SK-N-SH (cell line): Measurements from ENCODE around the gene ACAD11. TPM values are rescaled to one million over a fixed set of nuclear protein-coding genes. Genes with fewer than 3 reads are reported as not detected.

Experiments
- CTCF ChIA-PET: fragments of 300-600, 350-600 bp; formaldehyde crosslinking; extraction: SDS; loops from one replicate; lab custom pipeline; 2021; lab: Yijun Ruan, JAX
- POLR2A ChIA-PET: fragments of 350-600 bp; sonication (Branson Sonifier 250); formaldehyde crosslinking; extraction: SDS; loops from one replicate; lab custom pipeline; 2020; ENCODE audit warnings: antibody characterized with exemption, inconsistent platforms; lab: Yijun Ruan, JAX
- DNase-seq: peaks from one replicate; pipeline ENCODE4 v3.0.0; 2012
- H2AFZ ChIP-seq: fragments of 200-600 bp; sonication (generic); 2 replicates; pipeline ENCODE4 v1.8.1; 2016; ENCODE audit warnings: antibody characterized with exemption, mild to moderate bottlenecking, low read depth
- H3F3A ChIP-seq: fragments of 200-600 bp; sonication (generic); replicated peaks from 2 replicates; pipeline ENCODE3; 2016; ENCODE audit warnings: antibody characterized with exemption, mild to moderate bottlenecking; ENCODE audit not compliant: insufficient read depth
- H3K27ac ChIP-seq, 2 experiments: fragments of 200-500 bp in 1 of 2; fragments of 200-600 bp in 1 of 2; sonication (Bioruptor generic) in 1 of 2; sonication (generic), shearing (Covaris generic) in 1 of 2; 2 replicates each; pipeline versions ENCODE4 v1.5.1 to v1.6.1; 2014 to 2016; ENCODE audit warnings: low read depth in 2 of 2, inconsistent platforms in 1 of 2, low read length in 1 of 2, mild to moderate bottlenecking in 1 of 2, mixed read lengths in 1 of 2
- H3K27me3 ChIP-seq: fragments of 200-600 bp; sonication (generic), shearing (Covaris generic); 2 replicates; pipeline ENCODE4 v1.6.1; 2016; ENCODE audit warnings: mixed run types; ENCODE audit not compliant: insufficient read depth
- H3K36me3 ChIP-seq, 2 experiments: fragments of 200-500 bp in 1 of 2; fragments of 200-600 bp in 1 of 2; sonication (Bioruptor generic) in 1 of 2; sonication (generic) in 1 of 2; replicated peaks in 1 of 2; 2 replicates each; pipeline versions ENCODE3 to v1.5.1; 2014 to 2016; ENCODE audit warnings: low read length in 1 of 2, mild to moderate bottlenecking in 1 of 2; ENCODE audit not compliant: insufficient read depth in 2 of 2, control insufficient read depth in 1 of 2
- H3K4me1 ChIP-seq, 2 experiments: fragments of 200-500 bp in 1 of 2; fragments of 200-600 bp in 1 of 2; sonication (Bioruptor generic) in 1 of 2; sonication (generic), shearing (Covaris generic) in 1 of 2; 2 replicates each; pipeline versions ENCODE4 v1.5.1 to v1.6.1; 2014 to 2016; ENCODE audit warnings: low read depth in 1 of 2, low read length in 1 of 2, mixed run types in 1 of 2; ENCODE audit not compliant: insufficient read depth in 2 of 2, control insufficient read depth in 1 of 2
- H3K4me2 ChIP-seq: fragments of 200-600 bp; sonication (generic), shearing (Covaris generic); 2 replicates; pipeline ENCODE4 v1.6.1; 2017; ENCODE audit warnings: mixed run types
- H3K4me3 ChIP-seq, 2 experiments: fragments of 200-500 bp in 1 of 2; fragments of 200-600 bp in 1 of 2; sonication (Bioruptor generic) in 1 of 2; sonication (generic), shearing (Covaris generic) in 1 of 2; 2 replicates each; pipeline versions ENCODE4 v1.5.1 to v1.8.1; 2014 to 2016; ENCODE audit warnings: low read depth in 2 of 2, inconsistent platforms in 1 of 2, low read length in 1 of 2, mild to moderate bottlenecking in 1 of 2, mixed read lengths in 1 of 2, moderate library complexity in 1 of 2
- H3K79me2 ChIP-seq: fragments of 200-600 bp; sonication (generic); 2 replicates; pipeline ENCODE4 v1.8.1; 2017; ENCODE audit warnings: mild to moderate bottlenecking; ENCODE audit not compliant: insufficient read depth
- H3K9ac ChIP-seq: fragments of 200-600 bp; sonication (generic); 2 replicates; pipeline ENCODE4 v1.6.1; 2017; ENCODE audit warnings: mixed run types
- H3K9me2 ChIP-seq: fragments of 200-600 bp; sonication (generic); 2 replicates; pipeline ENCODE4 v1.6.1; 2017; ENCODE audit warnings: mixed run types
- H3K9me3 ChIP-seq: fragments of 200-600 bp; sonication (generic); 2 replicates; pipeline ENCODE4 v1.6.1; 2017; ENCODE audit warnings: mixed run types, mild to moderate bottlenecking, moderate library complexity
- H4K20me1 ChIP-seq: fragments of 200-600 bp; sonication (generic); 2 replicates; pipeline ENCODE4 v1.6.1; 2017; ENCODE audit warnings: mild to moderate bottlenecking, mixed run types; ENCODE audit not compliant: insufficient read depth
- CHD2 ChIP-seq: fragments of 150-350 bp; IDR thresholded peaks from 2 replicates; pipeline ENCODE4 v1.6.1; 2018; ENCODE audit warnings: low read length; ENCODE audit not compliant: partially characterized antibody
- FOXM1 ChIP-seq: IDR thresholded peaks from 2 replicates; pipeline ENCODE4 v1.4.0; 2012; ENCODE audit warnings: low read depth, mild to moderate bottlenecking
- GATA2 ChIP-seq: sonication (generic); formaldehyde crosslinking; IDR thresholded peaks from 2 replicates; pipeline ENCODE4 v1.5.0; 2020; ENCODE audit warnings: mild to moderate bottlenecking, missing genetic modification reagents
- JUND ChIP-seq: IDR thresholded peaks from 2 replicates; pipeline ENCODE4 v1.4.0; 2012
- MXI1 ChIP-seq: IDR thresholded peaks from 2 replicates; pipeline ENCODE4 v1.6.1; 2012; ENCODE audit warnings: mild to moderate bottlenecking, low read depth, low read length, improper control_type of control experiment
- NFIC ChIP-seq: IDR thresholded peaks from 2 replicates; pipeline ENCODE4 v1.4.0; 2012; ENCODE audit warnings: borderline replicate concordance
- PBX3 ChIP-seq: IDR thresholded peaks from 2 replicates; pipeline ENCODE4; 2012
- POLR2AphosphoS5 ChIP-seq: IDR thresholded peaks from 2 replicates; pipeline ENCODE4 v1.6.1; 2012; ENCODE audit warnings: low read depth, low read length
- RCOR1 ChIP-seq: fragments of 150-350 bp; IDR thresholded peaks from 2 replicates; pipeline ENCODE4 v1.6.1; 2017; ENCODE audit warnings: antibody characterized with exemption, low read length
- RXRA ChIP-seq: IDR thresholded peaks from 2 replicates; pipeline ENCODE4 v1.4.0; 2012; ENCODE audit warnings: low read depth, mild to moderate bottlenecking, borderline replicate concordance
- SIN3A ChIP-seq: IDR thresholded peaks from 2 replicates; pipeline ENCODE4 v1.6.1; 2012; ENCODE audit warnings: low read depth, mild to moderate bottlenecking, low read length, moderate library complexity, borderline replicate concordance
- TAF1 ChIP-seq: IDR thresholded peaks from 2 replicates; pipeline ENCODE4 v1.6.1; 2012; ENCODE audit warnings: low read depth, mild to moderate bottlenecking, low read length, moderate library complexity, borderline replicate concordance
- TEAD4 ChIP-seq: IDR thresholded peaks from 2 replicates; pipeline ENCODE4 v1.4.0; 2012; ENCODE audit warnings: mild to moderate bottlenecking, borderline replicate concordance; ENCODE audit not compliant: insufficient read depth
- USF1 ChIP-seq: IDR thresholded peaks from 2 replicates; pipeline ENCODE4 v1.4.0; 2012; ENCODE audit warnings: low read depth, borderline replicate concordance
- USF2 ChIP-seq: fragments of 150-350 bp; IDR thresholded peaks from 2 replicates; pipeline ENCODE4 v1.6.1; 2017; ENCODE audit warnings: antibody characterized with exemption, low read length, low read depth, borderline replicate concordance
- YY1 ChIP-seq: IDR thresholded peaks from 2 replicates; pipeline ENCODE4 v1.4.0; 2012; ENCODE audit warnings: low read depth, mild to moderate bottlenecking
- WGBS: methylation state at CpG from one replicate; pipeline ENCODE4 v1.1.6; 2017; ENCODE audit warnings: low lambda C conversion rate; 5-methylcytosine and 5-hydroxymethylcytosine counted together
- polyA plus RNA-seq, 3 experiments: library from polyadenylated mRNA; depleted of rRNA; stranded (reverse); fragments of >200 nt; gene quantifications; 2 replicates each; pipeline ENCODE4 v1.2.3, GENCODE V29; 2012

The ACAD11 gene
- polyA plus RNA-seq, 1 of the 3 experiments (the other 2 are of a cell fraction), result 16.3 TPM

- CTCF ChIA-PET, result no interaction called here
- Histone ChIP-seq H3K9me2 (no peaks in the 10 kb centered on the region), H3K4me2 (no peak overlapping the region), H3F3A (no peaks in the 10 kb centered on the region), H3K27me3 (no peaks in the 10 kb centered on the region), H4K20me1 (no peaks in the 10 kb centered on the region), H3K4me3 (no peak overlapping the region), H3K79me2 (no peaks in the 10 kb centered on the region; the same call in 1 of the 2 replicates), H3K9ac (no peak overlapping the region), H2AFZ (no peak overlapping the region), H3K9me3 (no peaks in the 10 kb centered on the region), H3K36me3 (peaks cover 82 to 85% of the 10 kb centered on the region in 2 experiments), H3K4me1 (no peaks in the 10 kb centered on the region), H3K27ac (no peak overlapping the region)
- no peak for TF ChIP-seq PBX3
- no peak for DNase-seq
- 92% methylated on average over 2 of the region's 2 CpGs for WGBS
- POLR2A ChIA-PET, result no interaction called here
Measured at GRCh38 chr3:132517311-132517710, 142.3 kb downstream of the ACAD11 start.

- Histone ChIP-seq H4K20me1 (no peaks in the 10 kb centered on the region), H3K4me1 (no peaks in the 10 kb centered on the region), H3K36me3 (peaks cover 89 to 96% of the 10 kb centered on the region in 2 experiments), H3K4me2 (no peak overlapping the region), H3F3A (no peaks in the 10 kb centered on the region), H3K9me2 (no peaks in the 10 kb centered on the region), H3K4me3 (no peak overlapping the region), H2AFZ (no peak overlapping the region), H3K27me3 (no peaks in the 10 kb centered on the region), H3K9me3 (no peaks in the 10 kb centered on the region), H3K79me2 (no peaks in the 10 kb centered on the region), H3K27ac (no peak overlapping the region), H3K9ac (no peak overlapping the region)
- POLR2A ChIA-PET, result no interaction called here
- no peak for DNase-seq
- CTCF ChIA-PET, result interaction anchor here (0.9 to 1.5 kb wide), 2 partner anchors 11 to 23 kb away, joined by 3 to 5 read pairs; no protein-coding TSS in a partner anchor
- TF ChIP-seq USF1 (no peak), USF2 (no peak), TAF1 (no peak), SIN3A (no peak), JUND (no peak), FOXM1 (no peak), GATA2 (CRISPR knock-in tag) (no peak), POLR2AphosphoS5 (no peak), RXRA (no peak), MXI1 (no peak), RCOR1 (no peak), CHD2 (no peak), NFIC (no peak), PBX3 (no peak), TEAD4 (no peak), YY1 (no peak)
- 93% methylated on average over 5 of the region's 5 CpGs for WGBS
Measured at GRCh38 chr3:132513057-132513456, 146.6 kb downstream of the ACAD11 start.
